ENCODE results near the gene NEDD4.
A peak's percentile ranks its signal among the peaks of the same experiment; 100 is the strongest.

Gene NEDD4

DNA sequence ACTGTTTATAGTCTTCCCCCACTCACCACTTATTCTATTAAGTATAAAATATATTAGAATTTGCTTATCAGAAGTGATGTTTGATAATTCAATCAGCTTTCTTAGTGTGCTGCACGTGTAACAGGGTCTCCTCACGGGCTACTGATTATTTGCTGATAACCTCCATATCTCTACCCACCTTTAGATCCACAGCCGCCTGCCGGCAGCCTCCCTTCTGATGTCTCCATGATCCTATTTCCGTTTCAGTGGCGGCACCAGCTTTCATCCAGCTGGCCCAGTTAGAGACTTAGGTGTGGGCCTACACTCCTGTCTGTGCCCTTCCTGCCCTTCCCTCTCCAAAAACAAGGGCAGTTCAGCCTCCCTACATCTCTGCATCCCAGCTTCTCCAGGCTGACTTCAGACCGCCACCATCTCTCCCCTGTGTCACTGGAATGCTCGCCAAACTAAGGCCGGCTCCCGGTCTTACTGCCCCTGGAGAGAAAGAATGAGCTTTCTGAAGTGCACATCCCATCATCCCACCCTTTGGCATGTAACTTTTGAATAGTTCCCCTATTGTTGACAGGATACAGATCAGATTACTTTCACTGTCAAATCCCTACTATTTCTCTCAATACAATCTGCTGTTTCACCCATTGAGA is 173.9 kb downstream of the NEDD4 start:
- POLR2A ChIA-PET, result no interaction called here
- DNase-seq (ENCODE audit: extremely low spot score), result no peak
- CTCF ChIA-PET, result interaction anchor here (0.8 to 1.7 kb wide), 4 partner anchors 10 to 31 kb away, joined by 3 to 6 read pairs (median 4); no protein-coding TSS in a partner anchor
- TF ChIP-seq, protein P1, sequence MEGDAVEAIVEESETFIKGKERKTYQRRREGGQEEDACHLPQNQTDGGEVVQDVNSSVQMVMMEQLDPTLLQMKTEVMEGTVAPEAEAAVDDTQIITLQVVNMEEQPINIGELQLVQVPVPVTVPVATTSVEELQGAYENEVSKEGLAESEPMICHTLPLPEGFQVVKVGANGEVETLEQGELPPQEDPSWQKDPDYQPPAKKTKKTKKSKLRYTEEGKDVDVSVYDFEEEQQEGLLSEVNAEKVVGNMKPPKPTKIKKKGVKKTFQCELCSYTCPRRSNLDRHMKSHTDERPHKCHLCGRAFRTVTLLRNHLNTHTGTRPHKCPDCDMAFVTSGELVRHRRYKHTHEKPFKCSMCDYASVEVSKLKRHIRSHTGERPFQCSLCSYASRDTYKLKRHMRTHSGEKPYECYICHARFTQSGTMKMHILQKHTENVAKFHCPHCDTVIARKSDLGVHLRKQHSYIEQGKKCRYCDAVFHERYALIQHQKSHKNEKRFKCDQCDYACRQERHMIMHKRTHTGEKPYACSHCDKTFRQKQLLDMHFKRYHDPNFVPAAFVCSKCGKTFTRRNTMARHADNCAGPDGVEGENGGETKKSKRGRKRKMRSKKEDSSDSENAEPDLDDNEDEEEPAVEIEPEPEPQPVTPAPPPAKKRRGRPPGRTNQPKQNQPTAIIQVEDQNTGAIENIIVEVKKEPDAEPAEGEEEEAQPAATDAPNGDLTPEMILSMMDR (IDR thresholded peaks at IDR 0.05; ENCODE audit: control extremely low read depth, extremely low read depth, low read depth, missing control alignments), result no peak

DNA sequence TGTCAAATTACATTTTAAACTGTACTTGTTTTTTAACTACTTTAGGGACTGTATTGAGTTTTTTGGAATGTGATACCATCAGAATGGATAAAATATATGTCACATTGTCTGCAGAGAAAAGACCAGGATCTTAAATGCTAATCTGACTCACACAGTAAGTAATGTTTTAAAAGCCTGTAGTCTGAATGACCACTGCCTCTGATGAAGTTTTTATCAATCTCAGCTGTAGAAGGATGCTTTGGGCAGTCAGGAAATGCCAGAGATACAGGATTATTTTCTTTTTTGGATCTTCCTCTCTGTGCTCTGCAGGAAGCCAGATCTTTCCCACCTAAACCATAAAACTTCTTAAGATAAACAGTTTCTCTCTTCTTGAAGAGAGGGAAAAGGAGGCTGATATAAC is 177.4 kb downstream of the NEDD4 start:
- no peak for DNase-seq (ENCODE audit: extremely low spot score)
- CTCF ChIA-PET, result interaction anchor here (0.8 to 1.4 kb wide), 2 partner anchors 9 kb away, joined by 3 read pairs; no protein-coding TSS in a partner anchor
- POLR2A ChIA-PET, result no interaction called here
- TF ChIP-seq, protein P1 (IDR thresholded peaks at IDR 0.05; ENCODE audit: control extremely low read depth, extremely low read depth, low read depth, missing control alignments), result no peak

DNA sequence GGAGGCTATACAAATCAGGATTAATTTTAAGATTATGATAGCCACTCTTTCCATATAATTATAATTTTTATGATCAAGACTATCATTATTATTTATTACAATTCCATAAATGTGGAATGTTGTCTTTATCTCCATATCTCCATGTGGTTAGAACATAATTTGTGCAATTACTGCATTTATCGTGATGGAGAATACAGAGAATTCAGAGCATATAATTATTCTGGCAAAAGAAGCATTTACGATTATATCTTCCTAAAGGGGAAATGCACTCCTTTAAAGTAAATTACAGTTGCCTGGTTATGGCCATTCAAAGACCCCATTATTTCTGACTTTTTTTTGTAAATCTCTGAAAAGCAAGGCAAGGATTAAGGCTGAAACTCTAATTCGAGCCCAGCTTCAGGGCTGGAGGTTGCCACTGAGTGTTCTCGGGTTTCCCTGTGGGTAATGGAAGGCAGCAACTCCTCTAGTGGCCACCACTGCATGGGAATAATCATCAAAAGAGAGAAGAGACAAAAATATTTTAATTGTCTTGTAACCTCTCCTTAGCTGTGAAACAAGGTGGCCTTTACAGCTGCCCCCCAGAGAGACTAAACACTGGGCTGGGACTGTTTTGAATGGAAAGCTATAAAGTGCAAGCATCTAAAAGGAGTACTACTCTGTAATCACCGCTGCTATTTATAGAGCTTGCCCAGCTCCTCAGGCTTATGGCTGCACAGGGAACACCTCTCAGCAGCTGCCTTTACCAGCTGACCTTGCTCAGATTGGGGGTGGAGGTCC is 190.6 kb downstream of the NEDD4 start:
- DNase-seq (ENCODE audit: extremely low spot score), result no peak
- TF ChIP-seq, protein P1 (IDR thresholded peaks at IDR 0.05; ENCODE audit: control extremely low read depth, extremely low read depth, low read depth, missing control alignments), result no peak
- ChIA-PET POLR2A (no interaction called here), CTCF (interaction anchor here (1.1 to 6.9 kb wide), 2 partner anchors 28 to 154 kb away, joined by 3 to 53 read pairs; no protein-coding TSS in a partner anchor)

DNA sequence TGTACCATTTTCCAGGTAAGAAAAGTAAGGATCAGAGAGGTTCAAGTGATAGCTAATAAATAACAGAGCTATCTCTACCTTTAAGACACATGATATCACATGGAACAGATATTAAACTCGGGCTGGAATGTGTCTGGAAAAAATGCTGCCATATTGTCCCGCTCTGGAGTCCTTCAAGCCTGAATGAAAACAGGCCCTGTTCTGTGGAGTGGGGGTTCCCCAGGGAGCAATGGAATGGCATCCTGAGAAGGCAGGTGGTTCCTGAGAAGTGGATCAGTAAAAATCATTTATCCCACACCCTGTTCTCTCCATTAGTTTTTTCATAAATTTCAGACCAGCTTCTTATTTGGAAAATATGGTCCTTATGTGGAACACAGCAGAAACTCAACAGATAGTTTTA is 193.2 kb downstream of the NEDD4 start:
- DNase-seq (ENCODE audit: extremely low spot score), result no peak
- TF ChIP-seq, protein P1 (IDR thresholded peaks at IDR 0.05; ENCODE audit: control extremely low read depth, extremely low read depth, low read depth, missing control alignments), result no peak
- ChIA-PET CTCF (interaction anchor here (0.7 to 6.9 kb wide), 10 partner anchors 12 to 276 kb away, joined by 3 to 53 read pairs (median 3); no protein-coding TSS in a partner anchor), POLR2A (no interaction called here)

DNA sequence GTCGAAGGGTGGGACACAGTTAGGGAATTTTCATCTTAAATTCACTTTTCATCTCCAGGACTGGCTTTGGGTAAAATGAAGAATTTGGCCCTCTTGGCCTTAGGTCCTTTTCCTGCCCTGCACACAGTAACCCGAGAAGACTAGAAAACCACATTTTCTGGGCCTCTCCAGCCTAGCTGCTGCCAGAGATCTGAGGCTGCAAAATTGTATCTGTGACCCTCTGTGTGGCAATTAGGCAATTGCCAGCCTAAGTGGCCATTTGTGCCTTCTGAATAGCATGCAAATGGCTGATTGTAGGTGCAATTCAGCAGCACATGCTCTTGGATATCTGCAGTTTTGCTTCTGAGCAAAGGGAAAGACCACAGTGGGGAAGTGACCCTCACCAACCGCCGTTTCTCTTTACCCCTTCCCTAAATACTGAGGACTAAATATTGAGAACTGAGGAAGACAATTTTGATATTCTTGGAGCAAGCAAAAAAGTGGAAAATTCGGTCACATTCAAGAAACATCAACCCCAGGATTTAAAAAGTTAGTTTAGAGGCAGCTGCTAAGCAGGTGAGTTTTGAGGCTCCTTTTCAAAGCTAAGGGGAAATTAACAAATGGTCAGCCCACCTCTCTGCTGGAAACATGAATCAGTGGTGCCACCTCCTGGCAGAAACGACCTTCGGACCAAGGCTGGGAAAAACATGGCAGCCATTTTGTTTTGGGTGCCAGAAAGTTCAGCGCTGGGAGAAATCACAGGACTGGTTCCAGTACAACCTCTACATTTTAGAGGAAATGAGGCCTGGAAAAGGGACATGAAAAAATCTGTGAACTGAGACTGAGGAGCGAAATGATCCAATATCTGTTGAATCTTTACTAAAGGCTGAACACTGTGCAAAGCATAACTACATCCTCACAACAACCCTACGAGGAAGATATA is 193.9 kb downstream of the NEDD4 start:
- TF ChIP-seq, protein P1 (IDR thresholded peaks at IDR 0.05; ENCODE audit: control extremely low read depth, extremely low read depth, low read depth, missing control alignments), result peak; percentile 60
- CTCF ChIA-PET, result interaction anchor here (0.7 to 6.9 kb wide), 9 partner anchors 11 to 276 kb away, joined by 3 to 53 read pairs (median 3); no protein-coding TSS in a partner anchor
- DNase-seq (ENCODE audit: extremely low spot score), result peak; percentile 54
- POLR2A ChIA-PET, result no interaction called here
